Measurements from ENCODE around the gene SIPA1L3.

Gene SIPA1L3

GRCh38 chr19:38012290-38012689 lies 105.3 kb downstream of the SIPA1L3 start:
- H2BK12ac ChIP-seq (ENCODE audit: low read length) = no peak overlapping the region
- WGBS, 2 donors (ENCODE audit: extremely low coverage in 2 of 2, insufficient read length in 2 of 2, insufficient replicate concordance in 1 of 2) = no CpG with 5 or more reads among the region's 5 CpGs
- no peaks in the 10 kb centered on the region for H3K4me1 ChIP-seq (ENCODE audit: control insufficient read depth in 2 of 2, insufficient read depth in 1 of 2, low read depth in 1 of 2, low read length in 2 of 2)
- no peak overlapping the region for H2AK5ac ChIP-seq (ENCODE audit: low read depth, low read length)
- H3K4ac ChIP-seq (ENCODE audit: low read length) = no peak overlapping the region
- H2BK15ac ChIP-seq (ENCODE audit: low read length) = no peak overlapping the region
- no peak overlapping the region for H3K18ac ChIP-seq (ENCODE audit: low read length)
- H2BK120ac ChIP-seq (ENCODE audit: low read depth, low read length) = no peak overlapping the region
- H3K14ac ChIP-seq (ENCODE audit: low read length) = no peak overlapping the region
- no peaks in the 10 kb centered on the region for H3K36me3 ChIP-seq (replicated peaks in 1 of 2; ENCODE audit: control insufficient read depth in 2 of 2, insufficient read depth in 2 of 2, low read length in 2 of 2)
- H3K79me1 ChIP-seq (ENCODE audit: low read depth, low read length) = peaks cover 2% of the 10 kb centered on the region
- no peaks in the 10 kb centered on the region for H3K9me3 ChIP-seq (replicated peaks in 1 of 2; ENCODE audit: control insufficient read depth in 2 of 2, insufficient read depth in 1 of 2, low read depth in 1 of 2, low read length in 2 of 2)
- no peak for DNase-seq (ENCODE audit: low spot score)
- H4K8ac ChIP-seq (ENCODE audit: low read depth, low read length) = no peak overlapping the region
- H3K9ac ChIP-seq (ENCODE audit: low read depth, low read length, poor library complexity) = no peak overlapping the region
- H2AFZ ChIP-seq (ENCODE audit: low read length) = no peak overlapping the region
- no peak overlapping the region for H3K23ac ChIP-seq (ENCODE audit: low read depth, low read length, poor library complexity)
- H4K91ac ChIP-seq (ENCODE audit: low read depth, low read length, poor library complexity) = no peak overlapping the region
- H2BK5ac ChIP-seq (ENCODE audit: low read length) = no peak overlapping the region
- no peak overlapping the region for H3K27ac ChIP-seq (replicated peaks; ENCODE audit: low read length)
- H3K27me3 ChIP-seq (ENCODE audit: control insufficient read depth in 3 of 3, insufficient read depth in 3 of 3, low read depth in 1 of 3, low read length in 3 of 3) = no peaks in the 10 kb centered on the region
- H3K4me2 ChIP-seq (ENCODE audit: insufficient read depth, low read length, poor library complexity, severe bottlenecking) = no peak overlapping the region
- H3K4me3 ChIP-seq (ENCODE audit: low read length in 2 of 2) = no peak overlapping the region

- no peak overlapping the region for H2BK12ac ChIP-seq (ENCODE audit: low read length)
- no CpG with 5 or more reads among the region's 5 CpGs for WGBS, 2 donors (ENCODE audit: extremely low coverage in 2 of 2, insufficient read length in 2 of 2, insufficient replicate concordance in 1 of 2)
- no peak overlapping the region for H3K4ac ChIP-seq (ENCODE audit: low read length)
- H2BK120ac ChIP-seq (ENCODE audit: low read depth, low read length) = no peak overlapping the region
- no peak overlapping the region for H3K9ac ChIP-seq (ENCODE audit: low read depth, low read length, poor library complexity)
- DNase-seq (ENCODE audit: low spot score) = no peak
- no peak overlapping the region for H3K4me3 ChIP-seq (ENCODE audit: low read length in 2 of 2)
- no peak overlapping the region for H2AK5ac ChIP-seq (ENCODE audit: low read depth, low read length)
- H2BK5ac ChIP-seq (ENCODE audit: low read length) = no peak overlapping the region
- no peak overlapping the region for H3K23ac ChIP-seq (ENCODE audit: low read depth, low read length, poor library complexity)
- no peak overlapping the region for H4K8ac ChIP-seq (ENCODE audit: low read depth, low read length)
- no peaks in the 10 kb centered on the region for H3K4me1 ChIP-seq (ENCODE audit: control insufficient read depth in 2 of 2, insufficient read depth in 1 of 2, low read depth in 1 of 2, low read length in 2 of 2)
- H2BK15ac ChIP-seq (ENCODE audit: low read length) = no peak overlapping the region
- H3K27me3 ChIP-seq (ENCODE audit: control insufficient read depth in 3 of 3, insufficient read depth in 3 of 3, low read depth in 1 of 3, low read length in 3 of 3) = no peaks in the 10 kb centered on the region
- H3K4me2 ChIP-seq (ENCODE audit: insufficient read depth, low read length, poor library complexity, severe bottlenecking) = no peak overlapping the region
- peaks cover 2% of the 10 kb centered on the region for H3K79me1 ChIP-seq (ENCODE audit: low read depth, low read length)
- no peak overlapping the region for H3K27ac ChIP-seq (replicated peaks; ENCODE audit: low read length)
- no peaks in the 10 kb centered on the region for H3K36me3 ChIP-seq (replicated peaks in 1 of 2; ENCODE audit: control insufficient read depth in 2 of 2, insufficient read depth in 2 of 2, low read length in 2 of 2)
- H4K91ac ChIP-seq (ENCODE audit: low read depth, low read length, poor library complexity) = no peak overlapping the region
- H3K14ac ChIP-seq (ENCODE audit: low read length) = no peak overlapping the region
- H3K18ac ChIP-seq (ENCODE audit: low read length) = no peak overlapping the region
- H3K9me3 ChIP-seq (replicated peaks in 1 of 2; ENCODE audit: control insufficient read depth in 2 of 2, insufficient read depth in 1 of 2, low read depth in 1 of 2, low read length in 2 of 2) = no peaks in the 10 kb centered on the region
- no peak overlapping the region for H2AFZ ChIP-seq (ENCODE audit: low read length)
Observed at GRCh38 chr19:38012944-38013343, 105.9 kb downstream of the SIPA1L3 start.

- Histone ChIP-seq H3K4me1 (ENCODE audit: control insufficient read depth in 2 of 2, insufficient read depth in 1 of 2, low read depth in 1 of 2, low read length in 2 of 2) (no peaks in the 10 kb centered on the region), H4K8ac (ENCODE audit: low read depth, low read length) (no peak overlapping the region), H2BK12ac (ENCODE audit: low read length) (no peak overlapping the region), H2AK5ac (ENCODE audit: low read depth, low read length) (no peak overlapping the region), H4K91ac (ENCODE audit: low read depth, low read length, poor library complexity) (no peak overlapping the region), H3K27me3 (ENCODE audit: control insufficient read depth in 3 of 3, insufficient read depth in 3 of 3, low read depth in 1 of 3, low read length in 3 of 3) (no peaks in the 10 kb centered on the region), H3K23ac (ENCODE audit: low read depth, low read length, poor library complexity) (no peak overlapping the region), H2AFZ (ENCODE audit: low read length) (no peak overlapping the region), H2BK15ac (ENCODE audit: low read length) (no peak overlapping the region), H3K9ac (ENCODE audit: low read depth, low read length, poor library complexity) (no peak overlapping the region), H3K36me3 (replicated peaks in 1 of 2; ENCODE audit: control insufficient read depth in 2 of 2, insufficient read depth in 2 of 2, low read length in 2 of 2) (no peaks in the 10 kb centered on the region), H3K27ac (replicated peaks; ENCODE audit: low read length) (no peak overlapping the region), H3K4ac (ENCODE audit: low read length) (no peak overlapping the region), H3K9me3 (replicated peaks in 1 of 2; ENCODE audit: control insufficient read depth in 2 of 2, insufficient read depth in 1 of 2, low read depth in 1 of 2, low read length in 2 of 2) (no peaks in the 10 kb centered on the region), H2BK120ac (ENCODE audit: low read depth, low read length) (no peak overlapping the region), H3K14ac (ENCODE audit: low read length) (no peak overlapping the region), H3K4me2 (ENCODE audit: insufficient read depth, low read length, poor library complexity, severe bottlenecking) (no peak overlapping the region), H2BK5ac (ENCODE audit: low read length) (no peak overlapping the region), H3K18ac (ENCODE audit: low read length) (no peak overlapping the region), H3K79me1 (ENCODE audit: low read depth, low read length) (peaks cover 2% of the 10 kb centered on the region), H3K4me3 (ENCODE audit: low read length in 2 of 2) (no peak overlapping the region)
- no peak for DNase-seq (ENCODE audit: low spot score)
- WGBS, 2 donors (ENCODE audit: extremely low coverage in 2 of 2, insufficient read length in 2 of 2, insufficient replicate concordance in 1 of 2) = no CpG with 5 or more reads among the region's 11 CpGs
Observed at GRCh38 chr19:38013913-38014580, 107.0 kb downstream of the SIPA1L3 start.

GRCh38 chr19:38015216-38015615 lies 108.2 kb downstream of the SIPA1L3 start:
- no CpG with 5 or more reads among the region's 6 CpGs for WGBS, 2 donors (ENCODE audit: extremely low coverage in 2 of 2, insufficient read length in 2 of 2, insufficient replicate concordance in 1 of 2)
- Histone ChIP-seq H3K4me1 (ENCODE audit: control insufficient read depth in 2 of 2, insufficient read depth in 1 of 2, low read depth in 1 of 2, low read length in 2 of 2) (peaks cover 0 to 2% of the 10 kb centered on the region in 2 donors), H3K27ac (replicated peaks; ENCODE audit: low read length) (no peak overlapping the region)

More at GRCh38 chr19:38015216-38015615, 108.2 kb downstream of the SIPA1L3 start:
- Histone ChIP-seq H2BK12ac (ENCODE audit: low read length) (no peak overlapping the region), H3K36me3 (replicated peaks in 1 of 2; ENCODE audit: control insufficient read depth in 2 of 2, insufficient read depth in 2 of 2, low read length in 2 of 2) (no peaks in the 10 kb centered on the region), H3K4me3 (ENCODE audit: low read length in 2 of 2) (no peak overlapping the region), H2AFZ (ENCODE audit: low read length) (no peak overlapping the region), H3K4me2 (ENCODE audit: insufficient read depth, low read length, poor library complexity, severe bottlenecking) (no peak overlapping the region), H3K9ac (ENCODE audit: low read depth, low read length, poor library complexity) (no peak overlapping the region), H3K9me3 (replicated peaks in 1 of 2; ENCODE audit: control insufficient read depth in 2 of 2, insufficient read depth in 1 of 2, low read depth in 1 of 2, low read length in 2 of 2) (no peaks in the 10 kb centered on the region), H3K18ac (ENCODE audit: low read length) (no peak overlapping the region), H3K79me1 (ENCODE audit: low read depth, low read length) (peaks cover 2% of the 10 kb centered on the region), H3K14ac (ENCODE audit: low read length) (no peak overlapping the region), H4K91ac (ENCODE audit: low read depth, low read length, poor library complexity) (no peak overlapping the region), H2BK5ac (ENCODE audit: low read length) (no peak overlapping the region), H2BK120ac (ENCODE audit: low read depth, low read length) (no peak overlapping the region), H2BK15ac (ENCODE audit: low read length) (no peak overlapping the region), H3K23ac (ENCODE audit: low read depth, low read length, poor library complexity) (no peak overlapping the region), H4K8ac (ENCODE audit: low read depth, low read length) (no peak overlapping the region), H2AK5ac (ENCODE audit: low read depth, low read length) (no peak overlapping the region), H3K4ac (ENCODE audit: low read length) (no peak overlapping the region), H3K27me3 (ENCODE audit: control insufficient read depth in 3 of 3, insufficient read depth in 3 of 3, low read depth in 1 of 3, low read length in 3 of 3) (no peaks in the 10 kb centered on the region)
- DNase-seq (ENCODE audit: low spot score) = no peak

Measured in neuronal stem cell (in vitro differentiated cells).